CD4-positive, alpha-beta memory T cell (primary cell): ENCODE data around the gene LINC01488. TPM values are rescaled to one million over a fixed set of nuclear protein-coding genes. Genes with fewer than 3 reads are reported as not detected.

Experiments used
- polyA plus RNA-seq, 2 donors: library from polyadenylated mRNA; unstranded; fragments of 300-500 nt; fragmentation: Illumina TruSeq; gene quantifications; one replicate each; pipeline ENCODE4 v1.2.3, GENCODE V29; 2021
- total RNA-seq, 2 experiments: library from RNA; stranded (reverse); gene quantifications; one replicate each; pipeline ENCODE4 v1.2.3, GENCODE V29; 2021

Gene LINC01488
- total and polyA plus RNA-seq, 4 experiments from 2014 or later, result not detected

Other genes starting within 250 kb of the LINC01488 start
- not detected for gene MYEOV, start 187.5 kb upstream of the LINC01488 start, total RNA-seq
- not detected for gene MYEOV, start 187.5 kb upstream of the LINC01488 start, polyA plus RNA-seq
- gene CCND1, start 159.5 kb downstream of the LINC01488 start, total RNA-seq, result 1 to 10 TPM; 1.6 to 1.7 TPM
- gene CCND1, start 159.5 kb downstream of the LINC01488 start, polyA plus RNA-seq, result 1 to 10 TPM in 1 of 2 donors, under 1 TPM in 1; 1.00 to 1.8 TPM
- gene LTO1, start 193.7 kb downstream of the LINC01488 start, total RNA-seq, result 10 to 100 TPM; 60.2 to 63.0 TPM
- gene LTO1, start 193.7 kb downstream of the LINC01488 start, polyA plus RNA-seq, result 10 to 100 TPM; 13.3 to 18.7 TPM
- gene FGF19, start 222.4 kb downstream of the LINC01488 start, total RNA-seq, result not detected
- gene FGF19, start 222.4 kb downstream of the LINC01488 start, polyA plus RNA-seq, result not detected